ENCODE measurements around the gene BAD. TPM values are rescaled to one million over a fixed set of nuclear protein-coding genes. Genes with fewer than 3 reads are reported as not detected.

BAD gene
- total RNA-seq (10 to 100 TPM; 40.4 to 40.9 TPM), polyA plus RNA-seq (56.5 TPM)

DNA sequence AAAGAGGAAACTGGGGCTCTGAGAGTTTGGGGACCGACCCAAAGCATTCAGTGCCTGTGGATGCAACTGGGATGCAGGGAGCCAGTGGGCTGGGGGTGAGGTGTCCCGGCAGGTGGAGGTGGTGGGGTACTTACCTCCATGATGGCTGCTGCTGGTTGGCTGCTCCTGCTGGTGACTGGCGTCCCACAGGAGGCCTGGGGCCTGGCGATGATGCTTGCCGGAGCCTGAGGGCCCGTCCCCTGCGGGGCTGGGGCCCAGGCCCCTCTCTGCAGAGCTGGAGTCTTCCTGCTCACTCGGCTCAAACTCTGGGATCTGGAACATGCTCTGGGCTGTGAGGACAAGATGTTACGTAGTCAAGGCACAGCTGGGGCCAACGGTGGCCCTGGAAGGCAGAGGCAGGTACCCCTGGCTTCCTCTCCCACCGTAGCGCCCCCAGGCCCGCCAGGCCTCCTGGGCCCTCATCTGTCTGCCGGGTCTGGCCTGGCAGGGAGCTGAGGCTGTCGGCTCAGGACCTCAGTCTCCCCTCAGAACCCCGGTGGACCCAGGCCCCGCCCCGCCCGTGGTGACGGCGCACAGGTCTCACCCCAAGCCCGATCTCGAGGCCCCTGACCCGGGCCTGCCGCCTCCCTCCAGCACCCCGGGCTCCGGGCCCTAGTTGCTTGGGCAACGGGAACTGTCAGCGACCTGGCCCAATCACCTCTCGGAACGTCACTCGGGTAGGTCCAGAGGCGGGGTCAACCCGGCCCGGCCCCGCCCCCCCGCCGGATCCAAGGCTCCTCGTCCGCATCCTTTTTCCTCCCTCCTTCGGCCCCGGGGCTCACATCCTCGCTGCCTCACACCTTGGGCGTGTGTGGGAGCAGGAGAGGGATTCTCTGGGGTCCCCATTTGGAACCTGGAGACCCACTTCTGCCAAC, at the start of gene BAD:
TSS of gene BAD (minus strand) at position 618 of the 914 bp plus-strand sequence. CDS start at position 321, 297 bp downstream.
- Mint-ChIP-seq H3K9me3 (no peaks in the 10 kb centered on the region), H3K4me1 (peaks cover 13 to 28% (median 21%) of the 10 kb centered on the region in 3 donors), H3K36me3 (peaks cover 0 to 18% (median 0%) of the 10 kb centered on the region in 3 donors), H3K4me3 (peak within 1 kb of the TSS; percentile 86 to 98 (median 90)), H3K27me3 (no peaks in the 10 kb centered on the region), H3K27ac (peak within 1 kb of the TSS; percentile 97 to 100 (median 99))
- ChIA-PET CTCF (interaction anchor here (0.8 to 7.8 kb wide), 10 partner anchors 9 to 80 kb away, joined by 3 to 73 read pairs (median 4); partner anchors contain the start of genes CATSPERZ, FERMT3, NUDT22 and TRMT112), POLR2A (interaction anchor here (1.1 to 4.3 kb wide), 9 partner anchors 14 to 494 kb away, joined by 3 to 68 read pairs (median 6); partner anchors contain the start of genes ESRRA, FERMT3, SF1 and STIP1)
- Histone ChIP-seq H3K9me3 (ENCODE audit: low read length) (no peaks in the 10 kb centered on the region), H3K4me3 (ENCODE audit: low read length) (peak within 1 kb of the TSS; percentile 100), H3K27me3 (ENCODE audit: insufficient read depth, low read length, poor library complexity, severe bottlenecking) (no peaks in the 10 kb centered on the region), H3K36me3 (ENCODE audit: insufficient read depth, low read length) (no peaks in the 10 kb centered on the region), H3K4me1 (ENCODE audit: insufficient read depth, low read length) (peaks cover 22% of the 10 kb centered on the region), H3K27ac (ENCODE audit: low read depth, low read length) (peak within 1 kb of the TSS; percentile 100)
- peak; percentile 87 to 96 (median 92) for DNase-seq

GRCh38 chr11:64333556-64333955, 49.1 kb upstream of the BAD start:
- Histone ChIP-seq H3K27ac (ENCODE audit: low read depth, low read length) (no peak overlapping the region), H3K4me3 (ENCODE audit: low read length) (no peak overlapping the region), H3K36me3 (ENCODE audit: insufficient read depth, low read length) (no peaks in the 10 kb centered on the region), H3K9me3 (ENCODE audit: low read length) (no peaks in the 10 kb centered on the region), H3K4me1 (ENCODE audit: insufficient read depth, low read length) (peaks cover 12% of the 10 kb centered on the region), H3K27me3 (ENCODE audit: insufficient read depth, low read length, poor library complexity, severe bottlenecking) (no peaks in the 10 kb centered on the region)
- H3K9me3 Mint-ChIP-seq: no peaks in the 10 kb centered on the region
- ChIA-PET POLR2A (interaction anchor here (0.7 to 1.4 kb wide), 2 partner anchors 16 to 24 kb away, joined by 4 to 8 read pairs; partner anchors contain the start of genes PRDX5 and TRMT112), CTCF (interaction anchor here (4.8 to 7.2 kb wide), 2 partner anchors 16 to 128 kb away, joined by 41 to 61 read pairs; partner anchors contain the start of genes FERMT3, PRDX5 and TRMT112)
- H3K36me3 Mint-ChIP-seq: peaks cover 0 to 20% (median 5%) of the 10 kb centered on the region in 3 donors
- H3K4me1 Mint-ChIP-seq: peaks cover 15 to 26% (median 20%) of the 10 kb centered on the region in 3 donors
- no peaks in the 10 kb centered on the region for H3K27me3 Mint-ChIP-seq
- no peak overlapping the region for H3K27ac Mint-ChIP-seq
- DNase-seq: no peak
- no peak overlapping the region for H3K4me3 Mint-ChIP-seq

DNA sequence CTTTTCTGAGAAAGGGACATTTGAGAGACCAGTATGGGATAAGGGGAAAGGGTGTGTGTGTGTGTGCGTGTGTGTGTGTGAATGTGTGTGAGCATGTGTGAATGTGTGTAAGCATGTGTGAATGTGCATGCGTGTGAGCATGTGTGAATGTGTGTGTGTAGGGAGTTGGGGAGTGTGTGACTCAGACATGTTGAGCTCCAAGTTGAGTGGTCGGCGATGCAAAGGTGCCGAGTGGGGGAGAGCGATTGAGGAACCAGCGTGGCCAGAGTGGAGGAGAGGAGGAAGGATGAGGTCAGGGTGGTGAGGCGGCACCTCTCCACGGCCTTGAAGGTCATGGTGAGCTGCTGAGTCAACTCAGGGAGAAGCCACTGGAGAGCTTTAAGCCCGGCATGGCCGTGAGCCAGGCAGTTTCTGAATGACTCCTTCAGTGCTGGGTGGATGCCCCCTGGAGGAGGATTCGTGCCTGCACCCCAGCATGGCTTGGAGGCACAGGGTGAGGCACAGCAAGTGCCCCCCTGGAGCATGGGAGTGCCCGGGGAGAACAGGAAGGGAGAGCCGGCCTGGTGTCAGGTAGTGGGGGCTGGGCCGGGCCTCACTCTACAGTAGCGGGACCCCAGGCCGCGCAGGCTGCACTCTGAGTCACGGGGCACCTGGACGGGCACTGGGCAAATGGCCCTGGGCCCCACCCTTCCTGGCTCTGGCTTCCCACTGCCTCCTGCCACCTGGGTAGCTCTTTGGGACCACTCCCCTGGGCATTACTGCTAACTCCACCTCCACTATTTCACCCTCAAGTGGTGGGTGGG, 47.3 kb upstream of the BAD start:
- H3K9me3 Mint-ChIP-seq: no peaks in the 10 kb centered on the region
- ChIA-PET CTCF (interaction anchor here (0.6 to 7.2 kb wide), 18 partner anchors 8 to 331 kb away, joined by 3 to 61 read pairs (median 6); partner anchors contain the start of genes CATSPERZ, CCDC88B, ESRRA and FERMT3), POLR2A (interaction anchor here (0.5 to 3.2 kb wide), 7 partner anchors 11 to 125 kb away, joined by 3 to 14 read pairs (median 5); partner anchors contain the start of genes ESRRA, FERMT3, PRDX5 and TRMT112)
- peaks cover 0 to 9% (median 0%) of the 10 kb centered on the region in 3 donors for H3K36me3 Mint-ChIP-seq
- DNase-seq: peak; percentile 55 to 82 (median 60)
- H3K27ac ChIP-seq (ENCODE audit: low read depth, low read length): peak overlapping the region; percentile 38
- no peak overlapping the region for H3K4me3 ChIP-seq (ENCODE audit: low read length)
- H3K4me1 Mint-ChIP-seq: peaks cover 7 to 13% (median 9%) of the 10 kb centered on the region in 3 donors
- no peaks in the 10 kb centered on the region for H3K27me3 ChIP-seq (ENCODE audit: insufficient read depth, low read length, poor library complexity, severe bottlenecking)
- peak overlapping the region in 6 of 7 donors; percentile 14 to 70 (median 59) for H3K4me3 Mint-ChIP-seq
- H3K9me3 ChIP-seq (ENCODE audit: low read length): no peaks in the 10 kb centered on the region
- H3K27me3 Mint-ChIP-seq: no peaks in the 10 kb centered on the region
- H3K4me1 ChIP-seq (ENCODE audit: insufficient read depth, low read length): peaks cover 12% of the 10 kb centered on the region
- peak overlapping the region; percentile 0 to 94 (median 71) for H3K27ac Mint-ChIP-seq
- H3K36me3 ChIP-seq (ENCODE audit: insufficient read depth, low read length): no peaks in the 10 kb centered on the region

DNA sequence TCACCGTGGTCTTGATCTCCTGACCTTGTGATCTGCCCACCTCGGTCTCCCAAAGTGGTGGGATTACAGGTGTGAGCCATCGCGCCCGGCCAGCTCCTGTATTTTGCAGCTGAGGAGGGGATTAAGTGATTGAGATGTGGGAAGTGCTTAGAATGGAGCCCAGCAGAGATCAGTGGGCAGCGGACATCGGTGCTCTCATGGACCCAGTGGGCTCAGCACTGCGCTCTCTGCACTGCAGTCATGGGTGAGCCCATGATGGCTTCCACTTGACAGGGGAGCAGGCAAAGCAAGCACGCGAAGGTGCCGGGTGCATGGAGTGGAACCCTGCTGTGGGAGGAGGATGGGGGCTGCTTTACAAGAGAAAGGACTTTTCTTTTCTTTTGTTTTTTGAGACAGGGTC, 46.4 kb upstream of the BAD start:
- peak overlapping the region in 1 of 8 donors; percentile 94 for H3K27ac Mint-ChIP-seq
- no peaks in the 10 kb centered on the region for H3K27me3 Mint-ChIP-seq
- peaks cover 7 to 10% (median 9%) of the 10 kb centered on the region in 3 donors for H3K4me1 Mint-ChIP-seq
- no peaks in the 10 kb centered on the region for H3K9me3 ChIP-seq (ENCODE audit: low read length)
- H3K27ac ChIP-seq (ENCODE audit: low read depth, low read length): no peak overlapping the region
- no peak for DNase-seq
- H3K9me3 Mint-ChIP-seq: no peaks in the 10 kb centered on the region
- CTCF ChIA-PET: interaction anchor here (0.9 to 7.2 kb wide), 15 partner anchors 8 to 330 kb away, joined by 3 to 61 read pairs (median 7); partner anchors contain the start of genes CATSPERZ, ESRRA, FERMT3 and PRDX5
- POLR2A ChIA-PET: interaction anchor here (1.1 to 3.2 kb wide), 3 partner anchors 12 to 26 kb away, joined by 3 to 14 read pairs (median 5); partner anchors contain the start of genes ESRRA, PRDX5 and TRMT112
- H3K36me3 ChIP-seq (ENCODE audit: insufficient read depth, low read length): no peaks in the 10 kb centered on the region
- H3K36me3 Mint-ChIP-seq: peaks cover 0 to 6% (median 0%) of the 10 kb centered on the region in 3 donors
- H3K27me3 ChIP-seq (ENCODE audit: insufficient read depth, low read length, poor library complexity, severe bottlenecking): no peaks in the 10 kb centered on the region
- H3K4me3 ChIP-seq (ENCODE audit: low read length): no peak overlapping the region
- no peak overlapping the region for H3K4me3 Mint-ChIP-seq
- peaks cover 12% of the 10 kb centered on the region for H3K4me1 ChIP-seq (ENCODE audit: insufficient read depth, low read length)

GRCh38 chr11:64327993-64328392, 43.5 kb upstream of the BAD start:
- Histone ChIP-seq H3K27ac (ENCODE audit: low read depth, low read length) (no peak overlapping the region), H3K27me3 (ENCODE audit: insufficient read depth, low read length, poor library complexity, severe bottlenecking) (no peaks in the 10 kb centered on the region), H3K9me3 (ENCODE audit: low read length) (no peaks in the 10 kb centered on the region), H3K4me1 (ENCODE audit: insufficient read depth, low read length) (peaks cover 12% of the 10 kb centered on the region), H3K4me3 (ENCODE audit: low read length) (no peak overlapping the region), H3K36me3 (ENCODE audit: insufficient read depth, low read length) (no peaks in the 10 kb centered on the region)
- no peak overlapping the region for H3K27ac Mint-ChIP-seq
- H3K36me3 Mint-ChIP-seq: peaks cover 0 to 3% (median 0%) of the 10 kb centered on the region in 3 donors
- no peaks in the 10 kb centered on the region for H3K9me3 Mint-ChIP-seq
- peaks cover 7 to 10% (median 9%) of the 10 kb centered on the region in 3 donors for H3K4me1 Mint-ChIP-seq
- H3K27me3 Mint-ChIP-seq: no peaks in the 10 kb centered on the region
- CTCF ChIA-PET: interaction anchor here (1.1 kb wide), 1 partner anchor 10 kb away, joined by 5 read pairs; the partner anchor contains the start of gene PRDX5
- H3K4me3 Mint-ChIP-seq: no peak overlapping the region
- DNase-seq: no peak
- POLR2A ChIA-PET: no interaction called here

DNA sequence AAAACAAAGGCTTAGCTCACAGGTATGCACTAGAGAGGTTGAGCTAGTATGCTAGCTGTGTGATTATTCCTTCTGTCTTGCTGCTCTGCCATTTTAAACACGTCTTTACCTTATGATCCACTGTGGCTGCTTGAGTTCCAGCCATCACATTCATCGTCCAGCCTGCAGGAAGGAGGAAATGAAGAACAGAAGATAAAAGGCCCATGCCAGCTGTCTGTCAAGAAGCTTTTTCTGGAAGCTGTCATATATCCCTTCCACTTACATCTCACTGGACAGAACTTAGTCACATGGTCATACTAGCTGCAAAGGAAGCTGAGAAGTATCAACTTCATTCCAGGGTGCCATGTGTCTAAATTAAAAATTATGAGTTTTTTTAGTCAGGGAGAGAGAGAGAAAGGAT, 42.9 kb upstream of the BAD start:
- peaks cover 12% of the 10 kb centered on the region for H3K4me1 ChIP-seq (ENCODE audit: insufficient read depth, low read length)
- Mint-ChIP-seq H3K4me1 (peaks cover 7 to 10% (median 9%) of the 10 kb centered on the region in 3 donors), H3K9me3 (no peaks in the 10 kb centered on the region), H3K4me3 (no peak overlapping the region), H3K27me3 (no peaks in the 10 kb centered on the region), H3K36me3 (peaks cover 0 to 3% (median 0%) of the 10 kb centered on the region in 3 donors), H3K27ac (peak overlapping the region in 2 of 8 donors; percentile 31 to 36)
- H3K9me3 ChIP-seq (ENCODE audit: low read length): no peaks in the 10 kb centered on the region
- DNase-seq: no peak
- no peak overlapping the region for H3K27ac ChIP-seq (ENCODE audit: low read depth, low read length)
- ChIA-PET CTCF (interaction anchor here (1.0 to 1.1 kb wide), 2 partner anchors 9 to 12 kb away, joined by 3 to 5 read pairs; partner anchors contain the start of genes CCDC88B and PRDX5), POLR2A (interaction anchor here (1.0 kb wide), 1 partner anchor 10 kb away, joined by 3 read pairs; the partner anchor contains the start of genes PRDX5 and TRMT112)
- no peak overlapping the region for H3K4me3 ChIP-seq (ENCODE audit: low read length)
- no peaks in the 10 kb centered on the region for H3K36me3 ChIP-seq (ENCODE audit: insufficient read depth, low read length)
- no peaks in the 10 kb centered on the region for H3K27me3 ChIP-seq (ENCODE audit: insufficient read depth, low read length, poor library complexity, severe bottlenecking)
